CMK (cell line): ENCODE measurements around the gene RSKR.
"Not testable (repeated sequence)": the region's sequence is repeated elsewhere in the genome, so short reads cannot be mapped to it uniquely, and the experiment has no call there.

Experiments
- DNase-seq: peaks from one replicate; pipeline ENCODE4 v3.0.0-alpha.2; 2010; ENCODE audit warnings: low read depth

The RSKR gene

GRCh38 chr17:28613931-28614381 is at the start of gene RSKR:
TSS of gene RSKR (minus strand) at chr17:28614185. CDS start at chr17:28614161, 24 bp downstream.
- no peak for DNase-seq

GRCh38 chr17:28663723-28664122 is 49.7 kb upstream of the RSKR start:
- no peak for DNase-seq

- no peak for DNase-seq
These were observed 48.5 kb upstream of the RSKR start for GRCh38 chr17:28662527-28662829.

- peak; percentile 73 for DNase-seq
These were observed 47.9 kb upstream of the RSKR start, which contains the start of the genes SDF2 and SUPT6H for GRCh38 chr17:28661635-28662526. TSS of gene SDF2 (minus strand) at chr17:28661906. CDS start at chr17:28661876, 30 bp downstream. TSS of gene SUPT6H (plus strand) at chr17:28662205. CDS start at chr17:28673402, 11,197 bp downstream.

- not testable (repeated sequence) for DNase-seq
These were observed 45.5 kb upstream of the RSKR start for GRCh38 chr17:28659497-28659881.

- not testable (repeated sequence) for DNase-seq
These were observed 44.9 kb upstream of the RSKR start for GRCh38 chr17:28658766-28659496.

- DNase-seq: not testable (repeated sequence)
These were observed 44.4 kb upstream of the RSKR start for GRCh38 chr17:28658342-28658741.

GRCh38 chr17:28657756-28658155 is 43.8 kb upstream of the RSKR start:
- no peak for DNase-seq

GRCh38 chr17:28655160-28655559 is 41.2 kb upstream of the RSKR start:
- no peak for DNase-seq

GRCh38 chr17:28648698-28649097 is 34.7 kb upstream of the RSKR start:
- DNase-seq: no peak

GRCh38 chr17:28646039-28646754 is 32.2 kb upstream of the RSKR start:
- no peak for DNase-seq

- no peak for DNase-seq
These were observed 31.6 kb upstream of the RSKR start for GRCh38 chr17:28645576-28645939.

GRCh38 chr17:28644787-28645575 is 31.0 kb upstream of the RSKR start, which contains the start of gene BLTP2:
TSS of gene BLTP2 (minus strand) at chr17:28645158. CDS start at chr17:28645056, 102 bp downstream.
- peak; percentile 90 for DNase-seq

- DNase-seq: peak; percentile 29
These were observed 30.2 kb upstream of the RSKR start for GRCh38 chr17:28643983-28644786.

GRCh38 chr17:28641579-28641978 is 27.6 kb upstream of the RSKR start:
- no peak for DNase-seq

- DNase-seq: no peak
These were observed 21.5 kb upstream of the RSKR start for GRCh38 chr17:28635506-28635905.

GRCh38 chr17:28634206-28634865 is 20.4 kb upstream of the RSKR start:
- no peak for DNase-seq

GRCh38 chr17:28626818-28627217 is 12.8 kb upstream of the RSKR start:
- DNase-seq: no peak

GRCh38 chr17:28624148-28624547 is 10.2 kb upstream of the RSKR start:
- no peak for DNase-seq

GRCh38 chr17:28623696-28624095 is 9.7 kb upstream of the RSKR start:
- no peak for DNase-seq
